HepG2 (cell line): ENCODE data around the gene HNRNPA1. TPM values are rescaled to one million over a fixed set of nuclear protein-coding genes. Genes with fewer than 3 reads are reported as not detected.
A peak's percentile ranks its signal among the peaks of the same experiment; 100 is the strongest.

Experiments used
- GATAD1 ChIP-seq: IDR thresholded peaks from 2 replicates; pipeline ENCODE4 v1.6.1; 2016; ENCODE audit warnings: missing genetic modification reagents, missing compliant biosample characterization
- PRPF4 ChIP-seq: fragments of 200-400 bp; formaldehyde crosslinking; IDR thresholded peaks from 2 replicates; pipeline ENCODE4 v1.6.1; 2016; ENCODE audit warnings: low read length, low read depth; ENCODE audit not compliant: poor library complexity, severe bottlenecking
- RFXAP ChIP-seq: sonication (generic); formaldehyde crosslinking; IDR thresholded peaks from 2 replicates; pipeline ENCODE4 v1.4.0; 2020; ENCODE audit warnings: missing genetic modification reagents, borderline replicate concordance
- SP2 ChIP-seq: sonication (generic); formaldehyde crosslinking; IDR thresholded peaks from 2 replicates; pipeline ENCODE4 v1.5.1; 2020; ENCODE audit warnings: mild to moderate bottlenecking, missing genetic modification reagents
- ZBTB3 ChIP-seq: sonication (generic); formaldehyde crosslinking; IDR thresholded peaks from 2 replicates; pipeline ENCODE4 v1.4.0; 2020; ENCODE audit warnings: low read depth, mild to moderate bottlenecking, moderate library complexity, missing genetic modification reagents, borderline replicate concordance
- polyA plus RNA-seq, 8 experiments: library from polyadenylated mRNA; depleted of rRNA in 3 of 8; stranded (reverse) in 7 of 8; unstranded in 1 of 8; fragments of >200 nt; fragmentation: Illumina TruSeq in 4 of 8; extraction: Trizol in 4 of 8; gene quantifications; 2 replicates each; pipeline versions ENCODE4 v1.2.1 to v1.2.3, GENCODE V29; 2011 to 2016; ENCODE audit warnings: low read depth in 4 of 8, missing spikeins in 1 of 8, mixed read lengths in 1 of 8; ENCODE audit not compliant: insufficient read depth in 1 of 8
- total RNA-seq, 5 experiments: library from RNA; depleted of rRNA; stranded (reverse); fragments of >200 nt; fragmentation: Illumina TruSeq; extraction: Trizol; gene quantifications; 2 replicates each; pipeline ENCODE4 v1.2.3, GENCODE V29; 2016; ENCODE audit warnings: low read depth in 1 of 5
- TF ChIP-seq, protein P1 (sequence below): sonication (generic); formaldehyde crosslinking; IDR thresholded peaks from 2 replicates; pipeline ENCODE4 v1.4.0; 2020; ENCODE audit warnings: missing genetic modification reagents, borderline replicate concordance
- TF ChIP-seq, protein P2 (sequence below), 2 experiments: fragments of 450-650 bp in 1 of 2; sonication (generic) in 1 of 2; formaldehyde crosslinking in 1 of 2; IDR thresholded peaks; 2 replicates each; pipeline versions ENCODE4 v1.6.1 to v1.8.0; 2016 to 2022; ENCODE audit warnings: antibody characterized with exemption in 1 of 2, mild to moderate bottlenecking in 1 of 2, missing genetic modification reagents in 1 of 2
- TF ChIP-seq, protein P3 (sequence below): sonication (generic); formaldehyde crosslinking; IDR thresholded peaks from 2 replicates; pipeline ENCODE4 v1.4.0; 2020; ENCODE audit warnings: missing genetic modification reagents

HNRNPA1 gene
- total and polyA plus RNA-seq, 2 of the 13 experiments (the other 11 are each of a cell fraction or from before 2014, with no cell fraction given): 535 to 1,820 TPM

- TF ChIP-seq, protein P1, sequence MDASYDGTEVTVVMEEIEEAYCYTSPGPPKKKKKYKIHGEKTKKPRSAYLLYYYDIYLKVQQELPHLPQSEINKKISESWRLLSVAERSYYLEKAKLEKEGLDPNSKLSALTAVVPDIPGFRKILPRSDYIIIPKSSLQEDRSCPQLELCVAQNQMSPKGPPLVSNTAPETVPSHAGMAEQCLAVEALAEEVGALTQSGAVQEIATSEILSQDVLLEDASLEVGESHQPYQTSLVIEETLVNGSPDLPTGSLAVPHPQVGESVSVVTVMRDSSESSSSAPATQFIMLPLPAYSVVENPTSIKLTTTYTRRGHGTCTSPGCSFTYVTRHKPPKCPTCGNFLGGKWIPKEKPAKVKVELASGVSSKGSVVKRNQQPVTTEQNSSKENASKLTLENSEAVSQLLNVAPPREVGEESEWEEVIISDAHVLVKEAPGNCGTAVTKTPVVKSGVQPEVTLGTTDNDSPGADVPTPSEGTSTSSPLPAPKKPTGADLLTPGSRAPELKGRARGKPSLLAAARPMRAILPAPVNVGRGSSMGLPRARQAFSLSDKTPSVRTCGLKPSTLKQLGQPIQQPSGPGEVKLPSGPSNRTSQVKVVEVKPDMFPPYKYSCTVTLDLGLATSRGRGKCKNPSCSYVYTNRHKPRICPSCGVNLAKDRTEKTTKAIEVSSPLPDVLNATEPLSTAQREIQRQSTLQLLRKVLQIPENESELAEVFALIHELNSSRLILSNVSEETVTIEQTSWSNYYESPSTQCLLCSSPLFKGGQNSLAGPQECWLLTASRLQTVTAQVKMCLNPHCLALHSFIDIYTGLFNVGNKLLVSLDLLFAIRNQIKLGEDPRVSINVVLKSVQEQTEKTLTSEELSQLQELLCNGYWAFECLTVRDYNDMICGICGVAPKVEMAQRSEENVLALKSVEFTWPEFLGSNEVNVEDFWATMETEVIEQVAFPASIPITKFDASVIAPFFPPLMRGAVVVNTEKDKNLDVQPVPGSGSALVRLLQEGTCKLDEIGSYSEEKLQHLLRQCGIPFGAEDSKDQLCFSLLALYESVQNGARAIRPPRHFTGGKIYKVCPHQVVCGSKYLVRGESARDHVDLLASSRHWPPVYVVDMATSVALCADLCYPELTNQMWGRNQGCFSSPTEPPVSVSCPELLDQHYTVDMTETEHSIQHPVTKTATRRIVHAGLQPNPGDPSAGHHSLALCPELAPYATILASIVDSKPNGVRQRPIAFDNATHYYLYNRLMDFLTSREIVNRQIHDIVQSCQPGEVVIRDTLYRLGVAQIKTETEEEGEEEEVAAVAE (CRISPR knock-in tag): no peak
- TF ChIP-seq, protein P2, sequence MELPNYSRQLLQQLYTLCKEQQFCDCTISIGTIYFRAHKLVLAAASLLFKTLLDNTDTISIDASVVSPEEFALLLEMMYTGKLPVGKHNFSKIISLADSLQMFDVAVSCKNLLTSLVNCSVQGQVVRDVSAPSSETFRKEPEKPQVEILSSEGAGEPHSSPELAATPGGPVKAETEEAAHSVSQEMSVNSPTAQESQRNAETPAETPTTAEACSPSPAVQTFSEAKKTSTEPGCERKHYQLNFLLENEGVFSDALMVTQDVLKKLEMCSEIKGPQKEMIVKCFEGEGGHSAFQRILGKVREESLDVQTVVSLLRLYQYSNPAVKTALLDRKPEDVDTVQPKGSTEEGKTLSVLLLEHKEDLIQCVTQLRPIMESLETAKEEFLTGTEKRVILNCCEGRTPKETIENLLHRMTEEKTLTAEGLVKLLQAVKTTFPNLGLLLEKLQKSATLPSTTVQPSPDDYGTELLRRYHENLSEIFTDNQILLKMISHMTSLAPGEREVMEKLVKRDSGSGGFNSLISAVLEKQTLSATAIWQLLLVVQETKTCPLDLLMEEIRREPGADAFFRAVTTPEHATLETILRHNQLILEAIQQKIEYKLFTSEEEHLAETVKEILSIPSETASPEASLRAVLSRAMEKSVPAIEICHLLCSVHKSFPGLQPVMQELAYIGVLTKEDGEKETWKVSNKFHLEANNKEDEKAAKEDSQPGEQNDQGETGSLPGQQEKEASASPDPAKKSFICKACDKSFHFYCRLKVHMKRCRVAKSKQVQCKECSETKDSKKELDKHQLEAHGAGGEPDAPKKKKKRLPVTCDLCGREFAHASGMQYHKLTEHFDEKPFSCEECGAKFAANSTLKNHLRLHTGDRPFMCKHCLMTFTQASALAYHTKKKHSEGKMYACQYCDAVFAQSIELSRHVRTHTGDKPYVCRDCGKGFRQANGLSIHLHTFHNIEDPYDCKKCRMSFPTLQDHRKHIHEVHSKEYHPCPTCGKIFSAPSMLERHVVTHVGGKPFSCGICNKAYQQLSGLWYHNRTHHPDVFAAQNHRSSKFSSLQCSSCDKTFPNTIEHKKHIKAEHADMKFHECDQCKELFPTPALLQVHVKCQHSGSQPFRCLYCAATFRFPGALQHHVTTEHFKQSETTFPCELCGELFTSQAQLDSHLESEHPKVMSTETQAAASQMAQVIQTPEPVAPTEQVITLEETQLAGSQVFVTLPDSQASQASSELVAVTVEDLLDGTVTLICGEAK (IDR thresholded peaks at IDR 0.05): no peak
- TF ChIP-seq, protein P2 (CRISPR knock-in tag; IDR thresholded peaks at IDR 0.05): peak; percentile 78
- TF ChIP-seq RFXAP (CRISPR knock-in tag) (peak; percentile 21; the same call in 1 of the 2 replicates), PRPF4 (no peak), GATAD1 (CRISPR knock-in tag) (peak; percentile 61; the same call in 1 of the 2 replicates), SP2 (peak; percentile 93), ZBTB3 (no peak)
- TF ChIP-seq, protein P3, sequence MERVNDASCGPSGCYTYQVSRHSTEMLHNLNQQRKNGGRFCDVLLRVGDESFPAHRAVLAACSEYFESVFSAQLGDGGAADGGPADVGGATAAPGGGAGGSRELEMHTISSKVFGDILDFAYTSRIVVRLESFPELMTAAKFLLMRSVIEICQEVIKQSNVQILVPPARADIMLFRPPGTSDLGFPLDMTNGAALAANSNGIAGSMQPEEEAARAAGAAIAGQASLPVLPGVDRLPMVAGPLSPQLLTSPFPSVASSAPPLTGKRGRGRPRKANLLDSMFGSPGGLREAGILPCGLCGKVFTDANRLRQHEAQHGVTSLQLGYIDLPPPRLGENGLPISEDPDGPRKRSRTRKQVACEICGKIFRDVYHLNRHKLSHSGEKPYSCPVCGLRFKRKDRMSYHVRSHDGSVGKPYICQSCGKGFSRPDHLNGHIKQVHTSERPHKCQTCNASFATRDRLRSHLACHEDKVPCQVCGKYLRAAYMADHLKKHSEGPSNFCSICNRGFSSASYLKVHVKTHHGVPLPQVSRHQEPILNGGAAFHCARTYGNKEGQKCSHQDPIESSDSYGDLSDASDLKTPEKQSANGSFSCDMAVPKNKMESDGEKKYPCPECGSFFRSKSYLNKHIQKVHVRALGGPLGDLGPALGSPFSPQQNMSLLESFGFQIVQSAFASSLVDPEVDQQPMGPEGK (CRISPR knock-in tag): peak; percentile 37
Measured at GRCh38 chr12:54280468-54281260, at the start of gene HNRNPA1 (continued).
